GM19025 (cell line): ENCODE data around the gene WBP2.
"Not testable (repeated sequence)": the region's sequence is repeated elsewhere in the genome, so short reads cannot be mapped to it uniquely, and the experiment has no call there.

Experiments
- ATAC-seq: cut with Tn5 transposase; IDR thresholded peaks from one replicate; pipeline ENCODE4 v1.9.1; 2021; ENCODE audit warnings: mild to moderate bottlenecking, low read depth, moderate library complexity; ENCODE audit not compliant: unreplicated experiment

WBP2 gene

GRCh38 chr17:75891022-75891604 lies 36.0 kb upstream of the WBP2 start:
- no peak for ATAC-seq

GRCh38 chr17:75889454-75889853 lies 34.3 kb upstream of the WBP2 start:
- ATAC-seq = no peak

- ATAC-seq = no peak
These were observed 33.3 kb upstream of the WBP2 start for GRCh38 chr17:75888484-75888883.

GRCh38 chr17:75885860-75886259 lies 30.7 kb upstream of the WBP2 start:
- not testable (repeated sequence) for ATAC-seq

GRCh38 chr17:75885431-75885830 lies 30.3 kb upstream of the WBP2 start:
- no peak for ATAC-seq

GRCh38 chr17:75881678-75882454 lies 26.7 kb upstream of the WBP2 start:
- ATAC-seq = no peak

- no peak for ATAC-seq
These were observed 25.1 kb upstream of the WBP2 start for GRCh38 chr17:75880266-75880665.

GRCh38 chr17:75878174-75878998 lies 23.3 kb upstream of the WBP2 start, which contains the start of gene TRIM47:
TSS of gene TRIM47 (minus strand) at chr17:75878581. CDS start at chr17:75878548, 33 bp downstream.
- no peak for ATAC-seq

GRCh38 chr17:75877752-75878173 lies 22.6 kb upstream of the WBP2 start:
- ATAC-seq = peak; percentile 53

GRCh38 chr17:75876938-75877751 lies 22.0 kb upstream of the WBP2 start:
- no peak for ATAC-seq

GRCh38 chr17:75876190-75876937 lies 21.2 kb upstream of the WBP2 start:
- ATAC-seq = no peak

- ATAC-seq = no peak
These were observed 20.7 kb upstream of the WBP2 start for GRCh38 chr17:75875940-75876189.

GRCh38 chr17:75875182-75875939 lies 20.2 kb upstream of the WBP2 start:
- no peak for ATAC-seq

- no peak for ATAC-seq
These were observed 19.4 kb upstream of the WBP2 start for GRCh38 chr17:75874323-75875181.

- ATAC-seq = no peak
These were observed 18.6 kb upstream of the WBP2 start for GRCh38 chr17:75873587-75874322.

- ATAC-seq = no peak
These were observed 17.6 kb upstream of the WBP2 start for GRCh38 chr17:75872434-75873351.

- not testable (repeated sequence) for ATAC-seq
These were observed 15.1 kb upstream of the WBP2 start for GRCh38 chr17:75870228-75870627.
